NCI-H2196 (cell line): Measurements from ENCODE around the gene KEL.

ENCODE experiments used
- DNase-seq: peaks from one replicate; lab custom pipeline; 2025; ENCODE audit not compliant: unreplicated experiment; lab: John Stamatoyannopoulos, UW

The KEL gene

GRCh38 chr7:142930126-142930730, 31.9 kb downstream of the KEL start:
- DNase-seq: no peak

- no peak for DNase-seq
These were observed 34.2 kb downstream of the KEL start for GRCh38 chr7:142927949-142928348.

DNA sequence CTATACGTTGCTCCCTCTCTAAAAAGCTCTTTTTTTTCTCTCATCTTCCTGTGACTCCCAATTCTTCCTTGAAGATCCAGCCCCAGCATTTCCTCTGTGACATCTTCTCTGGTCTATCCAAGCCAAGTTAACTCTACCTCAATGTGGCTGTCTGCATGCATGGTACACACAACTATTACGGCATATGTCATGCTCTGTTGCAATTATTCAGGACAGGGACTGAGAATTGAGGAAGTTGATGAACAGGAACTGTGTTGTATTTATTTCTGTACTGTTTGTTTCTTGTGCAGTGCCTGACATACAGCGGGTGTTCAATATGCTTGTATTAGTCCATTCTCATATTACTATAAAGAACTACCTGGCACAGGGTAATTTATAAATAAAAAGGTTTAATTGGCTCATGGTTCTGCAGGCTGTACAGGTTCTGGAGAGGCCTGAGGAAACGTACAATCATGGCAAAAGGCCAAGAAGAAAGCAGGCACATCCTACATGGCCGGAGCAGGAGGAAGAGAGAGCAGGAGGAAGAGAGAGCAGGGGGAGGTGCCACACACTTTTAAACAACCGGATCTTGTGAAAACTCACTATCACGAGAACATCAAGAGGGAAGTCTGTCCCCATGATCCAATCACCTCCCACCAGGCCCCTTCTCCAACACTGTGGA, 34.9 kb downstream of the KEL start:
- no peak for DNase-seq

- no peak for DNase-seq
These were observed 36.8 kb downstream of the KEL start for GRCh38 chr7:142925413-142925812.

DNA sequence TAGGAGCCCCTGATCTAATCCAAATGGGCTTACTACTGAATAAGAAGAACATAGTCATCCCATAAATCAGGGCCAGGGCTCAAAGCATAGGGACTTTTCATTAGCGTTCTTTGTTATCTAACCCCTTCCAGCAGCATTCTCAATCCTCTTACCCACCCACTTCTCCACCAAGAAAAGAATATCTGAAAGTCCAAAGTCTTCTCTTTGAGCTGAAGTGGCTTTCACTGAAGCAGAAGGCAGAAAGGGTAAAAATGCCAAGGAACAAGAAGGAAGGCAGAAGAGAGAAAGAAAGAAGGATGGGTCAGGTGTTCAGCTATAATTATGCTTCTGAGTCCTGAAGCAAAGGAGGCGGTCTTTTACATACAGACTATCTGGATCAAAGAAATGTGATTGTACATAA, 38.8 kb downstream of the KEL start:
- no peak for DNase-seq

DNA sequence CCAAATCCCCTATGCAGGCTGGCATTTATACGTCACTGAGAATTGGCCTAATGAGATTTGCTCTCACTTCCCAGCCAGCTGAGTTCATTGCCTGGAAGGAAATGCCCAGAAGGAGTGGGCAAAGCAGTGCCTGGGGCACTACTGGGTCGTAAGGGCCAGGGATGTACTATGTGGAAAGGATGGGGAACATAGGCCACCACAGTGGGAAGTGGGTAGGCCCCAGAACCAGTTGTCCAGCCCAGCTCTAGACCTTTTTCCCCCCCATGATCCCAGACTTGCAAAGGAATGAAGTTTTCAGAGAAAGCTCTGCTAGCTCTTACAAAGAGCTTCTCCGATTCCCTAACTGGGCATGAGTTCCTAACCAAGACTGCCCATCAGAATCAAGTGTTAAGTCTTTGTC, 42.5 kb downstream of the KEL start:
- no peak for DNase-seq

- DNase-seq: no peak
These were observed 43.3 kb downstream of the KEL start for GRCh38 chr7:142918901-142919300.

DNA sequence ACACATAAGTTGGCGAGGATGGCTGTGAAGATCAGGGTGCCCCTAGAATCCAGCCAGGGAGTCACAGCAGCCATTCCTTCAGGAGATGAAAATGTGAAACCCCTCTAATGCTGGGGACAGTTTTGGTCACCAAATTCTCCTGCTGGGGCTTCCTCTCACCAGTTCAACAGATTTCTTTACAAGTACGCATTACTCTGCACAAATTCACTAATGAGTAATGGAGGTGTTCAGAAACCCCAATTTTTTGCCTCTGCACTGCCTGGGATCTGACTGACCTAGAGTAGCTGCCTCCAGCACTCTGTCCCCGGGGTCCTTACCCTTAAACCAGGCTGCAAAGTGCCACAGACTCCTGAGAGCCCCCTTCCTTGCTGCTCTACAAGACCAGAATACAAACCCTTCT, 44.7 kb downstream of the KEL start:
- no peak for DNase-seq

DNA sequence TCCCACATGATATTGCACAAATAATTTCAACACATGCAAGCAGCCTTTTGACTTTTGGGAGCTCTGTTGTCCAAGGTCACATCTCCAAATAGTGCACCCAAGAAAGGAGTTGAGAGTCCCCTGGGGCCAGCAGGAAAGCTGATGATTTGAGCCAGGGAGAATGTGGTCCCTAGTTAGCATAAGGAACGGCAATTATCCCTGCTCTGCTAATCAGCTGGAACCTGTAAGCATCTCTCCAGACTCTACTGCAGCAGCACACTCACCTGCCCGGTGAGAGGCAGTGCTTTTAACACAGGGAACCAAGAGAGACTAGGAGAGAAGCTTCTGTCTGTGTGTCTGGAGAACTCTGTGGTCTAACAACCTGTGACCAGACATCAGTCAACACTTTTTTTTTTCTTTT, 45.7 kb downstream of the KEL start:
- no peak for DNase-seq

- DNase-seq: no peak
These were observed 46.8 kb downstream of the KEL start for GRCh38 chr7:142915315-142915714.

DNA sequence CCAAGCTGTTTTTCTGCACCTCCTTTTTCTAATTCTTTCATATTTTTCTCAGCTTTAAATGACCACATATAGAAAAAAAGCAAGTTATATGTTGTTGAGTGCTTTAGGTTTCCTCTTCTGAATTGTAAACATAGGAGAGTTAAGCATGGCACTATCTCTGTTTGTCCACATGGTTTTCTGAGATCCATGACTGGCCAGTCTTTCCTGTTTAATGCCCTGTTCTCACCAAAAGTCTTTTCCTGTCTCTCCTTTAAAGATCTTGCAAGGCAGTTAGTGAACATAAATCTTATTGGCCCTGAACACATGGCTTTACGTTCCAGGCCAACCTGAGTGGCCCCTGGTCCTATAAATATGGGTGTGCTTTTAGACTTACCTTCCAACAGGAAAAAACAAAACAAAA, 48.0 kb downstream of the KEL start:
- no peak for DNase-seq

DNA sequence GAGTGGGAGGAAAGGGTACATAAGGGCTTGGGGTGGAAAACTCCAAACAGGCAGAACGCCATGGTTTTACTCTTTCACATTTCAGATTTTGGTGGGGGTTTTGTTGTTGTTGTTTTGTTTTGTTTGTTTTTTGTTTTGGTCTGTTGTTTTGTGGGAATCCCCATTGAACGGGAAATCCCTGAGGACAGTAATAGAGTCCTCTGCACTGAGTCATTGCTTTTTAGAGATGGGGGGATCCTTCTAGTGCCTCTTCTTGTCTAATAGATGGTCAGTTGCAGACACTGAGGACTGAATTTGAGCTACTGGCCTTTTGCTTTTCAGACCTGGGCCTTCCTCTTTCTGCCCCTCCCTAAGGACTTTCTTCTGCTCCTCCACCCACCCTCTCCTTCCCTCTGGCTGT, 48.6 kb downstream of the KEL start:
- DNase-seq: no peak

GRCh38 chr7:142913051-142913450, 49.1 kb downstream of the KEL start:
- no peak for DNase-seq

- DNase-seq: no peak
These were observed 51.7 kb downstream of the KEL start for GRCh38 chr7:142910481-142910880.

DNA sequence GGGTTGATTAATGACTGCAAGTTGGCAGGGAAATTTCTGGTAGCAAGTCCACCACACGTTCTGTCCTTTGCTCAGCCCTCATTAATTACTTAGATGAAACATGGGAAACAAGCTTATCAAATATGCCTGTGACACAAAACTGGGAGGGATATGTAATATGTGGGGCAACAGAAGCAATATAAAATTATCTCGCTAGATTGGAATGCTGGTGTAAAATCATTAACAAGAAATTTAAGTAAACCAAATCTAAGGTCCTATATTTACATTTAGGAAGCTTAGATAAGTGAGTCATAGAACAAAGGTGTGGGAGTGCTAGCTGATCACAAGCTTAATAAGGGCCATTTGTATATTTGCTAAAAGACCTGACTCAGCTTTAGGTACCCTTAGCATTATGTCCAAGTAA, 52.1 kb downstream of the KEL start:
- no peak for DNase-seq

DNA sequence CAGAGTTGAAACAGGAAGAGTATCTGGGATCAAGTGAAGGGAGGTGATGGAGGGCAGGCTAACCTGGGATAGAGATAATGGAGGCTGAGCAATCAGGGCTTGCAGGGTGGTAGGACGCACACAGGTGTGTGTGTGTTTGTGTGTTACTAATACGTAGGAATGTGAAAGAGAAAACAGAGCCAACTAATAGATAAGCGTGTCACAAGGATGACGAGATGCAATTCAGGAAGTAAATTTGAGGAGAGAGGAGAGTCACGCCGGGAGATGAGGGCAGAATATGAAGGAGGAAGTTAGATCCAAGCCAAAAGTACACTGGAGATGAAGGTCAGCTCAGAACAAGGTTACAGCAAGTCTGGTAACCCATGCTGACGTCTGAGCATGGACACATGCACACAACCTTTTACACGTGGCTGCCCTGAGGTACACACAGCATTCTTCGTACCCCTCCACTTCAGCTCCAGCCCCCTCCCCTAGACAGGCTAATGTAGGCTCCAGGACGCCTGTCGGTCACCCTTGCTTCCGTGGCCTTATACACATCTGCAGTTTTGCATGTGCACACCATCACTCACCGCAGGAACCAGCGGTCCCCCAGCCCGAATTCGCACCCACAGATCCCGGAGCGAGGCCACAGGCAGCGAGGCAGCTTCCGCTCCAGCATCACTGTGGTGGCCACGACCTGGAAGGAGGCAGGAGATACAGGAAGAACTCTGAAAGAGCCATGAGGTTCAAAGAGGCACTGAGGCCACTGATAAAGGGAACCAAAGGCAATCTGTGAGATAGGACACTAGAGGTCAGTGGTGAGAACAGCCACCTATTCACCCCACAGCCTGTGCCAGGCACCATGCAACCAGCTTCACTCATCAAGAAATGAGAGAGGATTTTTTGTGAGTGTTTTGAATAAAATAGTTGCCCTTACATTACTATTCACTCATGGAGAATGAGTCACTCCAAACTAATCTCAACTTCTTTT, 53.0 kb downstream of the KEL start:
- no peak for DNase-seq

- DNase-seq: no peak
These were observed 53.9 kb downstream of the KEL start for GRCh38 chr7:142908290-142908689.

DNA sequence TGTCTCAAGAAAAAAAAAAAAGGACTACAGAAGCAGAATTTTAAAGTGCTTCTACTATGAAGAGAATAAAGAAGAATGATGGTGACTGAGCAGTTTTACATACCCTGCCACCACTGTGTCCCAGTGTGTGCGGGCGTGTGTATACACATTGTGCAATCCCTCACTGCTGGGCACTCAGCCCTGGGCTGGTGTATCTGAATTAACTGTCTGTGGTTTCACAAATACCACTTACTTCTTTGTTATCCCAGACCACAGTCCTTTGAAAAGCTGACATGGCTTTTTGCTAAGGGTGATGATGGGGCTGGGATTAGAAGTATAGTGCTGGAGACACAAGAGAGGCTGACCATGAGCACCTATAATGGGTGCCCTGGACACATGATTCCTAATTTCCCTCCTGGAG, 55.5 kb downstream of the KEL start:
- no peak for DNase-seq

DNA sequence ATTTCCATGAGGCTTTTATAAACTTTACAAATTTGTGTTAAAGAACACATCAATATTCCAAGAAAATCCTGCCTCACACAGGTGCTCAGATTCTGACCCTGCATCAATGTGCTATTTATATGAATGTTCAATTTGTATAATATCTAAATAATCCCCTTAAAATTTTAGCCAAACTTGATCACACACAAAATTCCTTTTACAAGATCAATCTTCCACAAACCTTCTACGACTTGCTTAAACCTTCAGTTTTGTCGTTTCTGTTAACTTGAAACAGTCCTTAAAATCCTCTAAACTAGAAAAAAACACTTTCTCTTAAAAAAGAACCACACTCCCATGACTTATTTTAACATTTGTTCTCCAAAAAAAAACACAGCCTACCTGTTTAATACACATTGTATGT, 56.4 kb downstream of the KEL start:
- DNase-seq: no peak

DNA sequence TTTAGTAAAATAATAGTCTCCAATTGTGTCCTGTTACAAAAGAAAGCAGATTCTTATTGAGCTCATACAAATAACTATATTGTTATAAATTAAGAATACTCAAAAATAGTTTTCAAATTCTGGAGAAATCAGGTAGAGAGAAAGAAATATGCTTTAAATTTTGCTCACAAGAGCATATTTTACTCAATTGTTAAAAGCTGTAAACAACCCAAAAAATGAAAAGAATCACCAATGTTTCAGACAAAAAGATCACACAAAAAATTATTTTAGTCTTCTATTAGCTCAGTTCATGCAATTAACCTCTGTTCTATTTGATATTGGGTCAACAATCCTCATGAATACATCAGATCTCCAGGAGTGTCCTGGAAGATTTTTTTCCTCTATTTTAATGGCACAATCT, 58.0 kb downstream of the KEL start:
- no peak for DNase-seq

- no peak for DNase-seq
These were observed 60.5 kb downstream of the KEL start for GRCh38 chr7:142901426-142902259.
